DND-41 (cell line): Measurements from ENCODE around the gene MBD3.
A peak's percentile ranks its signal among the peaks of the same experiment; 100 is the strongest.
"Not testable (repeated sequence)": the region's sequence is repeated elsewhere in the genome, so short reads cannot be mapped to it uniquely, and the experiment has no call there.

ENCODE experiments used
- ATAC-seq: fragments of 200-7000 bp; cut with Tn5 transposase; 3 replicates; pipeline ENCODE4 v1.9.1; 2021; ENCODE audit warnings: low read depth; ENCODE audit not compliant: insufficient read depth
- DNase-seq: peaks from one replicate; pipeline ENCODE4 v3.0.0-alpha.2; 2020
- H2AFZ ChIP-seq: 2 replicates; pipeline ENCODE4 v1.6.0; 2012; ENCODE audit warnings: low read depth, low read length
- H3K27ac ChIP-seq: 2 replicates; pipeline ENCODE4 v1.5.1; 2012; ENCODE audit warnings: low read length, inconsistent platforms
- H3K27me3 ChIP-seq: fragments of 200-600 bp; sonication (generic); 2 replicates; pipeline ENCODE4 v1.6.0; 2012; ENCODE audit warnings: low read length, mild to moderate bottlenecking, inconsistent platforms; ENCODE audit not compliant: insufficient read depth, poor library complexity
- H3K36me3 ChIP-seq: 2 replicates; pipeline ENCODE4 v1.5.1; 2012; ENCODE audit warnings: low read length, inconsistent platforms; ENCODE audit not compliant: insufficient read depth
- H3K4me1 ChIP-seq: 2 replicates; pipeline ENCODE4 v1.5.1; 2012; ENCODE audit warnings: mild to moderate bottlenecking, low read length; ENCODE audit not compliant: insufficient read depth
- H3K4me2 ChIP-seq: 2 replicates; pipeline ENCODE4 v1.6.0; 2012; ENCODE audit warnings: mild to moderate bottlenecking, moderate library complexity, low read length, inconsistent platforms; ENCODE audit not compliant: insufficient read depth
- H3K4me3 ChIP-seq, 2 experiments: fragments of 200-600 bp in 1 of 2; shearing (Covaris generic) in 1 of 2; 2 replicates each; pipeline ENCODE4 v1.5.1; 2012 to 2016; ENCODE audit warnings: inconsistent platforms in 2 of 2, low read length in 2 of 2, mild to moderate bottlenecking in 2 of 2, low read depth in 1 of 2, moderate library complexity in 1 of 2
- H3K79me2 ChIP-seq: 2 replicates; pipeline ENCODE4 v1.6.0; 2012; ENCODE audit warnings: low read length, inconsistent platforms; ENCODE audit not compliant: insufficient read depth
- H3K9ac ChIP-seq: 2 replicates; pipeline ENCODE4 v1.6.0; 2012; ENCODE audit warnings: low read depth, mild to moderate bottlenecking, inconsistent platforms, low read length, moderate library complexity
- H3K9me3 ChIP-seq: 2 replicates; pipeline ENCODE4 v1.5.1; 2012; ENCODE audit warnings: low read length, moderate library complexity, mild to moderate bottlenecking, inconsistent platforms; ENCODE audit not compliant: insufficient read depth, severe bottlenecking
- H4K20me1 ChIP-seq: 2 replicates; pipeline ENCODE4 v1.6.0; 2012; ENCODE audit warnings: low read length; ENCODE audit not compliant: insufficient read depth
- EZH2 ChIP-seq: IDR thresholded peaks from 3 replicates; pipeline ENCODE4 v1.6.1; 2012; ENCODE audit warnings: borderline replicate concordance, low read depth, mild to moderate bottlenecking, moderate library complexity, low read length, inconsistent platforms; ENCODE audit not compliant: severe bottlenecking
- TF ChIP-seq, protein P1 (sequence below): IDR thresholded peaks from 2 replicates; pipeline ENCODE4 v1.5.1; 2012; ENCODE audit warnings: borderline replicate concordance, low read length, moderate library complexity, mild to moderate bottlenecking; ENCODE audit not compliant: poor library complexity, severe bottlenecking; ENCODE audit errors: extremely low read depth

MBD3 gene, protein sequence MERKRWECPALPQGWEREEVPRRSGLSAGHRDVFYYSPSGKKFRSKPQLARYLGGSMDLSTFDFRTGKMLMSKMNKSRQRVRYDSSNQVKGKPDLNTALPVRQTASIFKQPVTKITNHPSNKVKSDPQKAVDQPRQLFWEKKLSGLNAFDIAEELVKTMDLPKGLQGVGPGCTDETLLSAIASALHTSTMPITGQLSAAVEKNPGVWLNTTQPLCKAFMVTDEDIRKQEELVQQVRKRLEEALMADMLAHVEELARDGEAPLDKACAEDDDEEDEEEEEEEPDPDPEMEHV

DNA sequence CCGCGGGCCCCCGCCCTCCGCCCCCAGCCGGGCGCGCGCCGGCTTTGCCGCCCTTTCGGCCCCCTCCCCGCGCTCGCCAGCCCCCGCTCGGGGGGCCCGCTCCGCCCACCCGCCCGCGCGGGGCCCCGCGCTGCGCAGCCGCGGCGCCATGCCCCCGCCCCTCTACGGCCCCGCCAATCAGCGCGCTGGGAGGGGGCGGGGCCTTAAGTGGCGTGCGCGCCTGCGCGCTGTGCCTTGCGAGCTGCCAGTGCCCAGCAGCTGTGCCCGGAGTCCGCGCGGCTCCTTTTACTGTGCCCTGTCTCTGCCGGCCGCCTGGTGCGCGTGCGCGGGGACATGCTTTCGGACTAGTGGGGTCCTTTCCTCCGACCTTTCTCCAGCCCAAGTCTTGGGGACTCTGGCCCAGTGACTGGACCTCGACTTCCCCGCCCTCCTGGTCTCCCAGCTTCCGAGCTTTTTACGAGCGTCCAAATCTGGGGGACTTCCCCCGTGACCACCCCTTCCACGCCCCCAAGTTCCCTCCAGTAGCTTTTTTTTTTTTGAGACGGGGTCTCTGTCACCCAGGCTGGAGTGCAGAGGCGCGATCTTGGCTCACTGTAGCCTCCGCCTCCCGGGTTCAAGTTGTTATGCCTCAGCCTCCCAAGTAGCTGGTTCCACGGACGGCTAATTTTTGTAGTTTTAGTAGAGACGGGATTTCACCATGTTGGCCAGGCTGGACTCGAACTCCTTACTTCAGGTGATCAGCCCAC, at the start of gene MBD3:
MBD3 (minus strand) TSS at position 111 of the 746 bp plus-strand sequence. CDS start 234 bp downstream, outside the sequence.
- Histone ChIP-seq H2AFZ (peak within 1 kb of the TSS; percentile 87), H3K4me3 (peak within 1 kb of the TSS; percentile 84 to 89), H4K20me1 (peaks cover 33% of the 10 kb centered on the region), H3K27ac (peak within 1 kb of the TSS; percentile 96), H3K9me3 (no peaks in the 10 kb centered on the region), H3K36me3 (peaks cover 49% of the 10 kb centered on the region), H3K27me3 (no peaks in the 10 kb centered on the region), H3K4me2 (peak within 1 kb of the TSS; percentile 93), H3K9ac (peak within 1 kb of the TSS; percentile 100), H3K4me1 (peaks cover 28% of the 10 kb centered on the region), H3K79me2 (peaks cover 53% of the 10 kb centered on the region)
- peak; percentile 73 for ATAC-seq
- no peak for TF ChIP-seq EZH2
- TF ChIP-seq, protein P1, sequence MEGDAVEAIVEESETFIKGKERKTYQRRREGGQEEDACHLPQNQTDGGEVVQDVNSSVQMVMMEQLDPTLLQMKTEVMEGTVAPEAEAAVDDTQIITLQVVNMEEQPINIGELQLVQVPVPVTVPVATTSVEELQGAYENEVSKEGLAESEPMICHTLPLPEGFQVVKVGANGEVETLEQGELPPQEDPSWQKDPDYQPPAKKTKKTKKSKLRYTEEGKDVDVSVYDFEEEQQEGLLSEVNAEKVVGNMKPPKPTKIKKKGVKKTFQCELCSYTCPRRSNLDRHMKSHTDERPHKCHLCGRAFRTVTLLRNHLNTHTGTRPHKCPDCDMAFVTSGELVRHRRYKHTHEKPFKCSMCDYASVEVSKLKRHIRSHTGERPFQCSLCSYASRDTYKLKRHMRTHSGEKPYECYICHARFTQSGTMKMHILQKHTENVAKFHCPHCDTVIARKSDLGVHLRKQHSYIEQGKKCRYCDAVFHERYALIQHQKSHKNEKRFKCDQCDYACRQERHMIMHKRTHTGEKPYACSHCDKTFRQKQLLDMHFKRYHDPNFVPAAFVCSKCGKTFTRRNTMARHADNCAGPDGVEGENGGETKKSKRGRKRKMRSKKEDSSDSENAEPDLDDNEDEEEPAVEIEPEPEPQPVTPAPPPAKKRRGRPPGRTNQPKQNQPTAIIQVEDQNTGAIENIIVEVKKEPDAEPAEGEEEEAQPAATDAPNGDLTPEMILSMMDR: no peak
- peak; percentile 88 for DNase-seq

DNA sequence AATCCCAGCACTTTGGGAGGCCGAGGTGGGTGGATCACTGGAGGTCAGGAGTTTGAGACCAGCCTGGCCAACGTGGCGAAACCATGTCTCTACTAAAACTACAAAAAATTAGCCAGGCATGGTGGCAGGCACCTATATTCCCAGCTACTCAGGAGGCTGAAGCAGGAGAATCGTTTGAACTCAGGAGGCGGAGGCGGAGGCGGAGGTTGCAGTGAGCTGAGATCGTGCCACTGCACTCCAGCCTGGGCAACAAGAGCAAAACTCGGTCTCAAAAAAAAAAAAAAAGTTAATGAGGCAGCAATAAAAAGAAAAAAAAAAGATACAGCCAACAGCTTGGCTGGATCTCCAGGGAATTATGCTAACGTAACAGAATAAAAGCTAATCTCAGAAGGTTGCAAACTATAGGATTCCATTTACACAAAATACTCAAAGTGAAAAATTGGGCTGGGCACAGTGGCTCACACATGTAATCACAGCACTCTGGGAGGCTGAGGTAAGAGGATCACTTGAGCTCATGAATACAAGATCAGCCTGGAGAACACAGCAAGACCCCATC, 48.3 kb upstream of the MBD3 start:
- H3K9ac ChIP-seq, H3K9me3 ChIP-seq, H3K4me2 ChIP-seq, H3K4me1 ChIP-seq, H3K27ac ChIP-seq, H3K27me3 ChIP-seq, H2AFZ ChIP-seq, ATAC-seq, H3K4me3 ChIP-seq, DNase-seq: not testable (repeated sequence)
- Histone ChIP-seq H4K20me1 (peaks cover 79% of the 10 kb centered on the region), H3K79me2 (peaks cover 97% of the 10 kb centered on the region), H3K36me3 (peaks cover 98% of the 10 kb centered on the region)

DNA sequence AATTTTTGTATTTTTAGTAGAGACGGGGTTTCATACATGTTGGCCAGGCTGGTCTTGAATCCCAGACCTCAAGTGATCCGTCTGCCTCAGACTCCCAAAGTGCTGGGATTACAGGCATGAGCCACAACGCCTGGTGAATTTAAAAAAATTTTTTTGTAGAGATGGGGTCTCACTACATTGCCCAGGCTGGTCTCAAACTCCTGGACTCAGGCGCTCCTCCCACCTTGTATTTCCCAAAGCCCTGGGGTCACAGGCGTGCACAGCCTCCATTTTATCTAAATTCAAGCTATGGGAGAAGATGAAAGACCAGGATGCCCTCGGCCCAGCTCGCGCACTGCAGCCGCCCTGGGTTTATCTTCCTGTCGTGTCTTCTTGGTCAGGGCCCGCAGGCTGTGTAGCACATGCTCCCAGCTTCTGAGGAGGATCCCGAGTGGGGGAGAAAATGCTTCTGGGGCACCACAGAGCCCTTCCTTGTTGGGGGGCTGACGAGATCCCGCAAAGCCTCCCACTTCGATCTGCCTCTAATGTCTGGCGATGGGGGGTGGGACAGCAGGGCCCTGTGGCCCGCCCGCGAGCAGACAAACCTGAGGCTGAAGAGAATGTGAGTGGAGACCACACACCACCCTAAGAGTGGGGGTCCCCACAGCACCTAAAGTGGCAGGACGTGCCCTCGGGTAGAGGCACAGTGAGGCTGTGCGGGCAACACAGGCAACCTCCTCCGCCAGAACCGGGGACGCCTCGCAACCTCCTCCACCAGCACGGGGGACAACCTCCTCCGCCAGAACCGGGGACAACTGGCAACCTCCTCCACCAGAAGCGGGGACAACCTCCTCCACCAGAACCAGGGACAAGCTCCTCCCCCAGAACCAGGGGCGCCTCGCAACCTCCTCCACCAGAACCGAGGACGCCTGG, 43.9 kb upstream of the MBD3 start:
- Histone ChIP-seq H3K4me2 (no peak overlapping the region), H3K4me1 (no peaks in the 10 kb centered on the region), H3K27me3 (no peaks in the 10 kb centered on the region), H4K20me1 (peaks cover 82% of the 10 kb centered on the region), H3K79me2 (peaks cover 95% of the 10 kb centered on the region), H3K4me3 (no peak overlapping the region), H3K9me3 (no peaks in the 10 kb centered on the region), H3K9ac (no peak overlapping the region), H3K27ac (no peak overlapping the region), H3K36me3 (peaks cover 94% of the 10 kb centered on the region), H2AFZ (no peak overlapping the region)
- DNase-seq: no peak
- TF ChIP-seq, protein P1: no peak
- no peak for TF ChIP-seq EZH2
- no peak for ATAC-seq
